COLO829 (cell line): ENCODE results near the gene WDTC1.

ENCODE experiments used
- DNase-seq: peaks from one replicate; pipeline ENCODE4 v3.0.0; 2012; ENCODE audit warnings: low spot score

The WDTC1 gene

DNA sequence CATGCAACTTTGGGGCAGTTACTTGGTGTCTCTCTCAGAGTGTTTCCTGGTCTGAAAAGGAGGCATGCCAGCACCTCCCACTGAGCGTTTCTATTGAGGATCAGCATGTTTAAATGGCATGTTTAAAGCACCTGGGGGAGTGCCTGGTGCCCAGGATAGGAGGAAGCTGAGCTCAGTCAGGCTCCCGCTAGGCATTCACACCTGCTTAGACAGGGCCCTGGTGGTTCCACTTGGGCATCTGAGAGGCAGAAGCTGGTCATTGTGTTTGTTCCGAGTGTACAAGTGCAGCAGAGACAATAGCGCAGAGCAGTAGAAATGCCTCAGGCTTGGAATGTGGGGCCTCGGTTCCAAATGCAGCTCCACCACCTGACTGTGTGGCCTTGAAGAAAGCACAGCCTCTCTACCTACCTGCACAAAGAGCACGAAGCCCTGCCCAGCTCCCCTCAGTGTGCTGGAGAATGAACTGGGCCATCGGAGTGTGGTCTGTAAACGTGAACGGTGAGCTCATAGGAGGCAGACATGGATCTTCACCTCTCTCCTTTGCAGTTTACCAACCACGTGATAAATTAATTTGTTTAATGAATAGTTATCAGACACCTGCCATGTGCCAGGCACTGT is 67.3 kb downstream of the WDTC1 start:
- no peak for DNase-seq

DNA sequence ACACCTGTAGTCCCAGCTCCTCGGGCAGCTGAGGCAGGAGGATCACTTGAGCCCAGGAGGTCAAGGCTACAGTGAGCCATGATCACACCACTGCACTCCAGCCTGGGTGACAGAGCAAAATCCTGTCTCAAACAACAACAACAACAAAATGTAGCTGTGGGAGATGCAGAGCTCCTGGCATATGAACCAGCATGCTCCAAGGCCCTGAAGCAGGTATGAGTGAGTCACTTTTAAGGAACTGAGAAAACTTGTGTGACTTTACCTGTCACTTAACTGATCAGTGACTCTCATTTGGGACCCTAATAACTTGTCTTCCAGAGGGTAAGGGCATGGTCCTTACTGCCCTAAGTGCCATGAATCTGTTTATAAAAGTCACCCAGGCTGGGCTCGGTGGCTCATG is 68.2 kb downstream of the WDTC1 start:
- no peak for DNase-seq

DNA sequence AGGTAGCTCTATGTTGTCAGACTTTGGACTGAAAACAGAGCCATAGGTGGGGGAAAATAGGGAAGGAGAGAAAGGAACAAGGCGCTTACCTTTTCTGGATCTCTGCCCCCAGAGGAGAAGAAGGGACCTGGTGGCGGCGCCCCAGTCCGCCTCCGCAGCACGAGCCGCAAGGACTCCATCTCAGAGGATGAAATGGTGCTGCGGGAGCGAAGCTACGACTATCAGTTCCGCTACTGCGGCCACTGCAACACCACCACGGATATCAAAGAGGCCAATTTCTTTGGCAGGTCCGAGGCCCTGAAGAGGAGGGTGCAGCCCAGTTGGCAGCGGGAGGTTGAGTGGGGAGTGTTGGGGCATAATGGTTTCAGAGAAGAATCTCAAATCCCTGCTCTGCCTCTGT is 69.1 kb downstream of the WDTC1 start:
- no peak for DNase-seq

DNA sequence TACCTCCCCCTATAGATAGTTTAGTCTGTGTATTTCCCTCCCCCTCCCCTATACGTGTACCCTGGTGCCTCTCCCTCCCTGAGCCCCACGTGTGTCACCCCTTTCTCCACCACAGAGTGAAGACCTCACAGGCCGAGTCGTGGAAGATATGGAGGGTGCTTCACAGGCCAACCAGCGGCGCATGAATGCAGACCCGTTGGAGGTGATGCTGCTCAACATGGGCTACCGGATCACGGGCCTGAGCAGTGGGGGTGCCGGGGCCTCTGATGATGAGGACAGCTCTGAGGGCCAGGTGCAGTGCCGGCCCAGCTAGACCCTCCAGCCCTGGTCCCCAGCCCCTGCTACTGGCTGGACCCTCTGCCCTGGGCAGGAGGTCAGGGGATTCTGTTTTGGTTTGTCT is 71.6 kb downstream of the WDTC1 start:
- DNase-seq = no peak

DNA sequence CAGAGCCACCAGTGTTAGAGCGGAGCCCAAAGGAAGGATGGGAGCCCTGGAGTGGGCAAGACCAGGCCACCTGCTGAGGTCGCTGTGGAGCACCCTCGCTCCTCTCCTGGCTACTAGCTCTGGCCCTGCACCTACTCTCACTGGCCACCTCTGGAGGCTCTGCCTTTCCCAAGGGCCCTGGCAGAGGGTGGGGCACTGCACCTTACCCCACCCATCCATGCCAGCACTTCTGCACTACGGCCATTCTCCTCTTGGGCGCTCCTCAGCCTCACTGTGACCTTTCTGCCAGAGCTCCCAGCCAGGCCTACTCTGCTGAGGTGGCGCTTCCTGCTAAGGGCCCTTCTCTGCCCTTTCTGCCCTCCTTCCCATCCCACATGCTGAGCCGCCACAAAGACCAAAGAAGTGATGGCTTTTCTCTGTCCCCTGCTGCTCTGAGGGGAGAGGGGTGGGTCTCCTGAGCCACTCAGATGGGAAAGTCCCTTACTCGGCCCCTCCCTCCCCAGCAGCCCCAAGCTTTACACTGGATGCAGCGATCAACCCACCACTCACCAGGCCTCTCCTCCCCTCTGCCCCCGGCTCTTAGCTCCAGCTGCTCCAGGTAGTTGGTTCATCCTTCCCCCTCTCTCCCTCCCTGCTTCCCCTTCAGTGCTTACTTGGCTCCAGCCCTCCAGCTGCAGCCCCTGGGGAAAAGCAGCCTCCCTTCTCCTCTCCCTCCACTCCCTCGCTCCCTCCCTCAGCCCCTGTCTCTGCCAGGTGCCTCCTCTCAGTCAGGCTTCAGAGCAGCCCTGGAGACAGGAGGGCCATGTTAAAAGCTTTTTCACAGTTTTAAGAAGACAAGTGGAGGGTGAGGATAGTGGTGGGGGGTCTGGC is 72.7 kb downstream of the WDTC1 start:
- DNase-seq = no peak

DNA sequence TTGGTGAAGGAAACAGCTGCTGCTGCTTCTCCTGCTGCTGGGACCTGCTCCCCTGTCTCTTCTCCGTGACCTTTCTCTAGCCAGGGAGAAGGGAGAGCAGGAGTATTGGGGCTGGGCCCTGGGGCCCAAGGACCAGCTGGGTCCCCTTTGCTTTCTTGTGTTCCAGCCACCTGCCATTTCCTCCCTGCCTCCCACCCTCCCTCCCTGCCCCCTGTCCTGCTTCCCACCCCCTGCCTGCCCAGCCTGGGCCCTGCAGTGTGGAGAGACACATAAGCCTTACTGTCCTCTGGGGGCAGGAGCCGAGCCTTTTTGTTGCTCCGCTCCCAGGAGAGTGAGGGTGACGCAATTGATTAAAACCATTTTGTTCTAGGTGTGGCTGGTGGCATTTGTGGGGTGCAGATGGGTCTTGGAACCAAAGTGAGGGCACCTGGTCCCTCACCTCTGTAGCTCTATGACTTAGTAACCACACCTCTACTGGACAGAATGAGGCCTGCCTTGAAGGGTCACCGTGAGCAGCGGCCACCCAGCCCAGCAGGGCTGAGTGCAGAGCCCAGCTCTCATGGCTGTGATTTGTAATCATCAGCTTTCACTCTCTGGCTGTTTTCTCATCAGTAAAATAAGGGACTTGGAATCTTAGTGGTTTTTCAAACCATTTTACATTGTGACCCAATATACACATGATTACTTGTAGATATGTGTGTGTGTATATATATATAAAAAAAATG is 73.6 kb downstream of the WDTC1 start:
- no peak for DNase-seq

DNA sequence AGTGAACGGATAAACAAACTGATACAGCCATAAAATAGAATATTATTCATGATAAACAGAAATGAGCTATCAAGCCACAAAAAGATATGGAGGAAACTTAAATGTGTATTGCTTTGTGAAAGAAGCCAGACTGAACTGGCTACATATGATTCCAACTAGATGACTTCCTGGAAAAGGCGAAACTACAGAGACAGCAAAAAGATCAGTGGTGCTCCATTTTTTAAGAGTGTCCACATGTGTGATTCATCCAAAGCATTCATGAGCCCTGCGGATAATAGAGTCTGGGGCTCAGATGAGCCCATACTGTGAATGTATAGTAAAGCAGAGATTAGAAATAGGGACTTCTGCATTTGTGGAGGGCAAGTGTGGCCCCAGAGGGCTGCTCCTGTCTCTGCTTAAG is 79.7 kb downstream of the WDTC1 start:
- DNase-seq = no peak

DNA sequence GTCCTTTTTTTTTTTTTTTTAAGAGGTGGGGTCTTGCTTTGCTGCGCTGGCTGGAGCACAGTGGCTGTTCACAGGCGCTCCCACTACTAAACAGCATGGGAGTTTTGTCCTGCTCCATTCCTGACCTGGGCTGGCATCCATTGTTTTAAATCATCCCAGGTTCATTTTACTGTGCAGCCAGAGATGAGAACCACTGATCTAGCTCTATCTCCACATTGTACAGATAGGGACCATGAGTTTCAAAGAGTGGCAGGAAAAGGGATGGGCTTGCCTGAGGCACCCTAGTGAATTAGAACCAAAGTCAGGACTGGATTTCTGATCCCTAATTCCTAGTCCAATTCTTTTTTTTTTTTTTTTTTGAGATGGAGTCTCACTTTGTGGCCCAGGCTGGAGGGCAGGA is 80.3 kb downstream of the WDTC1 start:
- no peak for DNase-seq

DNA sequence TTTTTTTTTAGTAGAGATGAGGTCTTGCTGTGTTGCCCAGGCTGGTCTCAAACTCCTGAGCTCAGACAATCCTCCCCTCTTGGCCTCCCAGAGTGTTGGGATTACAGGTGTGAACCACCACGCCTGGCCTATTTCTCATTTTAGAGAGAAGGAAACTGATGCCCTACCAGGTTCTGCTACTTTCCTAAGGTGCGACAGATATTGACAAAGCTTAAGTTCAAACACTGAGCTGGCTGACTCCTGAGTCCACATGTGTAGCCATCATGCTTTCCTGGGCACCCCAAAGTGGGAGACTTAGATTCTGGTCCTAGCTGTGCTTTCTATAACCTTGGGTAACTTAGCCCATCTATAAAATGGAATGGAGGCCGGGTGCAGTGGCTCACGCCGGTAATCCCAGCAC is 82.4 kb downstream of the WDTC1 start:
- DNase-seq = no peak

DNA sequence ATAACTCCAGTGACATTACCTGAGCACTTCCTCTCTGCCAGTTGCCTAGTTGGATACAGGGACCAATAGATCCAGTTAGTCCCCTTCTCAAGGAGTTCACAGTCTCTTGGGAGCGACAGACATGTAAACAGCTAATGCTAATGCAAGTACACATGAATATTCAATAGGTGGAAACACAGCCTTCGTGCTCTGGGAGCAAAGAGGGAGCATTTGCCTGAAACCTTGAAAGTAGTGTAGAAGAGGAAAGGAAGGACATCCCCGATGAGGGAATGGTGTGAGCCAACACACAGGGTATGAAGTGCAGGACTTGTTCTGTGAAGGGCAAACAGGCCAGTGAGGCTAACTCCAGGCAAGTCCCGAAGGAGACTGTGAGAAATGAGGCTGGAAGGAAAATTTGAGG is 83.7 kb downstream of the WDTC1 start:
- DNase-seq = no peak

DNA sequence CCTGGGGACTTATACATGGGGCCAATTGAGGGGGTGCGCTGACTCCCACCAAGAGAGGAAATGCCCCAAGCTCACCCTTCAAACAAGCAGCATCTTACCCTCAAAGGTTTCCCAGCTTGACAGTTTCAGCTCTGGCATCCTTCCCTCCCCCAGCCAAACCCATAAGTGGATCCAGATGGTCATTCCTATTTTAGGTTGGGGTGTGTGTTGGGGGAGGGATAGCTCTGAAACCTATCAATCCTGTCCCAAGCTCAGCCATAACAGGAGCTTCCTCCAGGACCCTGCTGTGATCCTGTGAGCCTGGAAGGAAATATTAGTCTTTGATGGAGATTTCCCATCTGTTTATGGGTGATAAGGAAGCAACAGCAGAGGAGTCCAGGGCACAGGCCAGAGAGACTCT is 84.2 kb downstream of the WDTC1 start:
- no peak for DNase-seq

DNA sequence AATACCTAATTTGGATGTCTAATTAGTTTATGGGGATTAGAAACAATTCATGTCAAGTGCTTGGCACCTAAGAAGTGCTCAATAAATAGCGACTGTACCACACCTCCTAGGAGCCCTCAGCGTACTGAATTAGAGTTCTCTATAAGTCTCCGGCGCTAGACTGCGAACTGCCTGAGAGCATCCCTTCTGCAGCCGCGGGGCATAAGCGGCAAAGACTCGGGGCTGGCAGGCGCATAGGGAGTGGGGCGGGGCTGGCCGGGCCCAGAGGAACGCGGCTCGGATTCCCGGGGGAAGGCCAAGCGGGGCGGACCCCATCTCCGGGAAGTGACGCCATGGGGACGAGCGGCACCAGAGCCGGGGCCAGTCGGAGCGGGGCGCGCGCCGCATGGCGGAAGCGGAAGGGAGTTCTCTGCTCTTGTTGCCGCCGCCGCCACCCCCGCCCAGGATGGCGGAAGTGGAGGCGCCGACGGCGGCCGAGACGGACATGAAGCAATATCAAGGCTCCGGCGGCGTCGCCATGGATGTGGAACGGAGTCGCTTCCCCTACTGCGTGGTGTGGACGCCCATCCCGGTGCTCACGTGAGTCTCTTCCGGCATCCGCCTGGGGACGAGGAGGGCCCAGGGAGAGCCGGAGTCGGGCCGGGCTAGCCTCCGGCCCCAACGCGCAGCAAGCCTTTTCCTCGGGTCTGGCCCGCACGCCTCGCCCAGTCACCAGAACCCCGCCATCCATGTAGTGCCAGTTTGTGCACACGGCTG is 87.6 kb downstream of the WDTC1 start, which contains the start of gene TMEM222:
TSS of gene TMEM222 (plus strand) at position 351 of the 756 bp plus-strand sequence. CDS start at position 386, 35 bp downstream.
- DNase-seq = peak; percentile 98

DNA sequence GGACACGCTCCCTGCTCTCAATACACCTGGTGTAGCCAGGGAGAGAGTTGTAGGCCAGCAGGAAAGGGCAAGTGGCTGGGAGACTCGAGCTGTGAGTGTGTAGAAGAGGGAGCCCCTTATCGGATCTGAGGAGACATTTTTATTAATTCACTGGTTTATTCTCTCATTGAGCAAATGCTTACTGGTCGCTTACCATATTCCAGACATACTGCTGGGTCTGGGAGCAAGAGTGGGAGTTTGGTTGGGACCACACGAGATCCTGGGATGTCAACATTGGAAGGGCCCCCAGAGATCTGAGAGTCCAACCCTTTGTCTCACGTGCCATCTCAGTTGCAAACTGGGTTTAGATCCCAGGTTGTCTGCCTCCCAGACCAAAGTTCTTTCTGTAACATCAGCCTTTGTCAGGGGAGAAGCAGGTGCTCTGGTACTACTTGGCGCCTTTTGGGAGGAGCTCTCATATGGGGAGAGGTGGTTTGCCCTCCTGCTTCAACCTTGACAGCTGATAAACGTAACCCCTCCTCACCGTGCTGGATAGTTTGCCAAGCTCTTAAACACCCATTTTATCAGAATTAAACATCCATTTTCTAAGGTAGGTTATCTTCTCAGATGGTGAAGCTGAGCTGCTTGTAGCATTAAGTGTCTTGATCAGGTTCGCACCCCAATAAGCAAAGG is 88.3 kb downstream of the WDTC1 start:
- no peak for DNase-seq

DNA sequence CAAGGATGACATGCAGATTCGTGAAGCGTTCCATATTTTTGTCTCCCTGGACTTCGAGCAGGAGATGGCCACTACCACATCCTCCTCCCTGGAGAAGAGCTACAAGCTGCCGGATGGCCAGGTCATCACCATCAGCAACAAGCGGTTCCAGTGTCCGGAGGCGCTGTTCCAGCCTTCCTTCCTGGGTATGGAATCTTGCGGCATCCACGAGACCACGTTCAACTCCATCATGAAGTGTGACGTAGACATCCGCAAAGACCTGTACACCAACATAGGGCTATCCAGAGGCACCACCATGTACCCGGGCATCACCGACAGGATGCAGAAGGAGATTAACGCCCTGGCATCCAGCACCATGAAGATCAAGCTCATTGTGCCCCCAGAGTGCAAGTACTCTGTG is 90.9 kb downstream of the WDTC1 start:
- DNase-seq = no peak

DNA sequence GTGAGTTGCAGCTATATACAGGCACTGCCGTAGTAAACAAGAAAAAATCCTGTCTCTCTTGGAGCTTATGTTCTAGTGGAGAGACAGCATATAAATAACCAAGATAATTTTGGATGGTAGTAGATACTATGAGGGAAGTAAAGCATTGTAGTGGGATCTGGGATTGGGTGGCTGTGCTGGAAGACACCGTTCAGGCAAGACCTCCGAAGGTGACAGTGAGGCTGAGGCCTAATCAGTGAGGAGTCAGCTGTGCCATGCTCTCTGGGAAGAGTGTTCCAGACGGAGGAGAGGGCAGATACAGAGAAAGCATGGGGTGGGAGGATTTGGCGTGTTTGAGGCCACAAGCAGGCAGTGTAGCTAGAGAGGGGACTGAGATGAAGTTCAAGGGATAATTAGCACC is 93.5 kb downstream of the WDTC1 start:
- no peak for DNase-seq

DNA sequence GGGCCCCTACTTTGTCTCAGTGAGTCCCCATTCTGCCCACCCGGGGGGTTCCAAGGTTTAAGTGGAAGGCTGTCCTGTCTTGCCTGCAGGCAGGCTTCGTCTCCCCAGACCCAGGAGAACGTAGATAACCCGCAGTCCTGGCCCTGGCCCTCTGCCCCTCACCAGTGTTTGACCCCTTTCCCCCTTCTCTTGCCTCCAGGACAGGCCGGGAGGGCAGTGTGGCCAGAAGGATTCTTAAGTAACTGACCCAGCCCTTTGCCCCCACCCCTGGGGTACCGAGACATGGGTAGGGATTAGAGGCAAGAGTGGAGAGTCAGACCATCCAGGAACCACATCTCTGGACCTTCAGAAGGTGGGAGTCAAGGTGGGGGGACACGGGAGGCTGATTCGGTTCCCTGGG is 96.4 kb downstream of the WDTC1 start:
- no peak for DNase-seq

DNA sequence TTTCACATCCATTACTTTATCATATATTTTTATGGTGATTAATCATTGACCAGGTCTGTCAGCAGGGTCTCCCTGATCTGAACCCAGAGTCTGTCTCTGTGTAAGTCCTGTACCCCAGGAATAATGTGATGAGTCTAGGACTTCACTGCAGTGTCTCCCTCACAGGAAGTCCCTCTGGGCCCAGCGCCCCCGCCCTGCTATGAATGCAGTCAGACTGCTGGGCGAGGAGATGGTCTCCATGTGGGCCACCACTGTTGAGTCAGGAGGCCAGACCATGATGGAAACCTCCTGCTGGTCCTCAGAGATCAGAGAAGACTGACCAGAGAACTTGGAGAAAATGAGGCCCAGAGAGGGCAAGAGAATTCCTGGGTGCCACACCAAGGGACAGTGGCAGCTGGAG is 97.0 kb downstream of the WDTC1 start:
- DNase-seq = no peak

DNA sequence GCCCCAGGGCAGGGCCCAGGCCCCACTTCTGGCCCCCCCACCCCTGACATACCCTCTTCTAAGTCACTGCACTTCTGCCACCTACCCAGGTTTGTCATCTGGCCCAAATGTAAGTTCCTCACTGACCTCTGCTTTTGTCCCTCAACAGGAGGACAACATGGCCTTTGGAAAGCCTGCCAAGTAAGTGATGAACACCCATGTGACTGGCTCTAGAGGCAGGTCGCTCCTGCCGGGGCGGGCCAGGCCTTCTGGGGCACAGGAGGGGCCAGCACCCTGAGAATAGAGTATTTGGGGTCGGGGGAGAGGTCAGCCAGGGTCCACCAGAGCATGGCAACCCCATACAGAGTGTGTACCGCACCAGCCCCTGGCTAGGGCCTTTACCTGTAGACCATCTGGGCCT is 97.5 kb downstream of the WDTC1 start:
- no peak for DNase-seq

DNA sequence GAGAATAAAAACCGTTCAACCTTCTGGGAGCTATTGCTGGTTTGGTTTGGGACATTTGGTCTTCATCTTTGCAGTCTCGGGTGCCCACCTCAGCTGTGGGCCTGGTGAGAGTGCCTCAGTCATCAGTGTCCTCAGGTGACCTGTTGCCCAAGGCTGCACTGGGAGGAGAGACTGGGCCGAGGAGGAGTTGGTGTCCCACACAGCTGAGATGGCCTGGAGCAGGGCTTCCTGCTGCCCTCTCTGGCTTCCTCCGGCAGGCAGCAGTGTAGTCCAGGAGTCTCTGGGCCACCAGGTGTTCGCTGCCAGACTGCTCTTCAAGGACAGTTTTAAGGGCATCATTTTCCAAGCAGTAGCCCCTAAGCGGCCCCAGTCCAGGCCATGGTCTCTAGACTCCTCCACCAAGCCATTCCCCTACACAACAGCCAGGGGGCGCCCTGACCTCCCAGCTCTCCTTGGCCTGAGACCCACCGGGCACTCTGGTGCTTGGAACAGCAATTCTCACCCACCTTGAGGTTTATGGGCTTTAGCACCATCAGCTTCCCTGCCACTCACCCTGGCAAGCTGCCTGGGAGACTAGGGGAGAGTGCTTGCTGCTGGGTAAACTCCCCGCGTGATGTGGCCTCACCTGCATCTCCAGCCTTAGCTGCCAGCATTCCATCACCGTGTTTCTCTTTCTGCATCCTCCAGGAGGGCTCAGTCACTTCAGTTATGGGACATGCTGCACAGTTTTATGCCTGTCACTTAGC is 98.3 kb downstream of the WDTC1 start:
- DNase-seq = peak; percentile 40

DNA sequence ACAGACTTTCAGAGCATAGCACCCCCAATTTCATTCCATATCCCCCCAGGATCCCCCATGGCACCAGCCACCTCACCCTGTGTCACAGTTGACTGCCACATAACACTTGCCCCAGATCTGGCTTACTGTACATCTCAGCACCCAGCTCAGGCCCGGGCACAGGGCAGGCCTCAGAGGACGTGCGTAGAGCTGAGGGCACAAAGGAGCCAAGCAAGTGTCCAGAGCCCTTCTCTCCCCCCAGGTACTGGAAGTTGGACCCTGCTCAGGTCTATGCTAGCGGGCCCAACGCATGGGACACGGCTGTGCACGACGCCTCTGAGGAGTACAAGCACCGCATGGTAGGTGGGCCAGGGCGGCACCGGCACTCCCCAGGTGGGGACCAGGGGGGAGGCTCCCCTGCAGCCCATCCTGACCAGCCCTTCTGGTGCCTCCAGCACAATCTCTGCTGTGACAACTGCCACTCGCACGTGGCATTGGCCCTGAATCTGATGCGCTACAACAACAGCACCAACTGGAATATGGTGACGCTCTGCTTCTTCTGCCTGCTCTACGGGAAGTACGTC is 99.4 kb downstream of the WDTC1 start:
- DNase-seq = no peak
